RWPE2 (cell line): Measurements from ENCODE around the gene HMCN2.

Experiments used
- ATAC-seq: fragments of 200-7000 bp; cut with Tn5 transposase; 3 replicates; pipeline ENCODE4 v1.9.1; 2021; ENCODE audit warnings: low read depth
- DNase-seq: peaks from one replicate; pipeline ENCODE4 v3.0.0-alpha.2; 2020; ENCODE audit warnings: low spot score
- H3K27ac ChIP-seq: fragments of 450-650 bp; 2 replicates; pipeline ENCODE4 v1.5.1; 2017; ENCODE audit warnings: mild to moderate bottlenecking; ENCODE audit not compliant: poor library complexity, severe bottlenecking
- H3K27me3 ChIP-seq: fragments of 250-450 bp; sonication (Bioruptor Pico); 2 replicates; pipeline ENCODE4 v1.5.1; 2021; ENCODE audit warnings: mild to moderate bottlenecking, moderate library complexity; ENCODE audit not compliant: insufficient read depth, poor library complexity, severe bottlenecking
- H3K36me3 ChIP-seq: fragments of 250-450 bp; sonication (Bioruptor Pico); 2 replicates; pipeline ENCODE4 v1.5.1; 2020; ENCODE audit warnings: low read depth, mild to moderate bottlenecking, moderate library complexity
- H3K4me1 ChIP-seq: fragments of 250-450 bp; sonication (Bioruptor Pico); 2 replicates; pipeline ENCODE4 v1.5.1; 2021; ENCODE audit warnings: mild to moderate bottlenecking, moderate library complexity; ENCODE audit not compliant: insufficient read depth, poor library complexity, severe bottlenecking
- H3K4me3 ChIP-seq: fragments of 250-450 bp; sonication (Bioruptor Pico); 2 replicates; pipeline ENCODE4 v1.5.1; 2021; ENCODE audit warnings: mild to moderate bottlenecking, moderate library complexity; ENCODE audit not compliant: severe bottlenecking
- H3K9me3 ChIP-seq: fragments of 250-450 bp; sonication (Bioruptor Pico); 2 replicates; pipeline ENCODE4 v1.5.1; 2021; ENCODE audit warnings: mild to moderate bottlenecking, moderate library complexity; ENCODE audit not compliant: severe bottlenecking
- TF ChIP-seq, protein P1 (sequence below): fragments of 450-650 bp; IDR thresholded peaks from one replicate; pipeline ENCODE4 v1.5.1; 2017; ENCODE audit warnings: mild to moderate bottlenecking, moderate library complexity; ENCODE audit not compliant: poor library complexity, severe bottlenecking

The HMCN2 gene

DNA sequence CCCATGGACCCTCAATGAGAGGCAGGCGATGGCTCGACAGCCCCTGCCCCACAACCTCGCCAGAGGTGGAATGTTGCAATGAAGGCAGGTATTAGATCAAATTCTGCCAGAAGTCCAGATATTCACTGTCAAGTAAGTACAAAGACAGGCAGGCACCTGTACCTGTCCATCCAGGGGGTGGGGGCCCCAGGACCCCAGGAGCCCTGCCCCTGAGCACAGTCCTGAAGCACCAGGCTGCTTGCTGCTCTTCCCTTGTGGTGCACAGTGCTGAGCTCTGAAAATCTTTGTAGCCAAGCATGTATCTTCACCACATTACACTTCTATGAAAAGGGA, 26.2 kb upstream of the HMCN2 start:
- no peaks in the 10 kb centered on the region for H3K9me3 ChIP-seq
- ATAC-seq (no peak), DNase-seq (no peak)
- H3K4me1 ChIP-seq: no peaks in the 10 kb centered on the region
- no peaks in the 10 kb centered on the region for H3K27me3 ChIP-seq
- TF ChIP-seq, protein P1, sequence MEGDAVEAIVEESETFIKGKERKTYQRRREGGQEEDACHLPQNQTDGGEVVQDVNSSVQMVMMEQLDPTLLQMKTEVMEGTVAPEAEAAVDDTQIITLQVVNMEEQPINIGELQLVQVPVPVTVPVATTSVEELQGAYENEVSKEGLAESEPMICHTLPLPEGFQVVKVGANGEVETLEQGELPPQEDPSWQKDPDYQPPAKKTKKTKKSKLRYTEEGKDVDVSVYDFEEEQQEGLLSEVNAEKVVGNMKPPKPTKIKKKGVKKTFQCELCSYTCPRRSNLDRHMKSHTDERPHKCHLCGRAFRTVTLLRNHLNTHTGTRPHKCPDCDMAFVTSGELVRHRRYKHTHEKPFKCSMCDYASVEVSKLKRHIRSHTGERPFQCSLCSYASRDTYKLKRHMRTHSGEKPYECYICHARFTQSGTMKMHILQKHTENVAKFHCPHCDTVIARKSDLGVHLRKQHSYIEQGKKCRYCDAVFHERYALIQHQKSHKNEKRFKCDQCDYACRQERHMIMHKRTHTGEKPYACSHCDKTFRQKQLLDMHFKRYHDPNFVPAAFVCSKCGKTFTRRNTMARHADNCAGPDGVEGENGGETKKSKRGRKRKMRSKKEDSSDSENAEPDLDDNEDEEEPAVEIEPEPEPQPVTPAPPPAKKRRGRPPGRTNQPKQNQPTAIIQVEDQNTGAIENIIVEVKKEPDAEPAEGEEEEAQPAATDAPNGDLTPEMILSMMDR: no peak
- no peak overlapping the region for H3K4me3 ChIP-seq
- no peaks in the 10 kb centered on the region for H3K36me3 ChIP-seq
- no peak overlapping the region for H3K27ac ChIP-seq

DNA sequence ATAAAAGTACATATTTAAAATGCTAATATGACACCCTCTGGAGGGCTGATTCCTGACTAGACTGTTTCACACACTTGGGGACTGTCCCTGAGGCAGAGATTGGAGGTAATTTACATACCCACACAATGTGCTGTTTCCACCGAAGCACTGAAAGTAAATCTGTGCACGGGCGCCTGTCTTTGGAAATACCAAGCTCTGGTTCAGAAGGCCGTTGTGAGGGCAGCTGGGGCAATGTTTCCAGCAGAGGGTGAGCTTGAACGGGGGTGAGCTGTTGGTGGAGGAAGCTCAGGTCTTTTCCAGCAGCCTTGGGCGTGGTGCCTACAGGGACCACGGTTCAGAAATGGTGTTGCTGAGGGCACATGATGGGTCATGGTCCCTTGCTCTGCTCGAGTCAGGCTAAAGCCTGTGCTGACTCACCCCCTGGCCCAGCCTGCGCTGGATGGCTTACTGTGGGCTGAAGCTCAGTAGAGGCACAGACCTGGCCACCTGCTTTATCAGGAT, 25.8 kb upstream of the HMCN2 start:
- no peak overlapping the region for H3K27ac ChIP-seq
- ATAC-seq (peak; percentile 20; the same call in 1 of the 3 replicates), DNase-seq (no peak)
- H3K9me3 ChIP-seq: no peaks in the 10 kb centered on the region
- TF ChIP-seq, protein P1: no peak
- no peaks in the 10 kb centered on the region for H3K4me1 ChIP-seq
- no peaks in the 10 kb centered on the region for H3K27me3 ChIP-seq
- H3K36me3 ChIP-seq: no peaks in the 10 kb centered on the region
- no peak overlapping the region for H3K4me3 ChIP-seq

DNA sequence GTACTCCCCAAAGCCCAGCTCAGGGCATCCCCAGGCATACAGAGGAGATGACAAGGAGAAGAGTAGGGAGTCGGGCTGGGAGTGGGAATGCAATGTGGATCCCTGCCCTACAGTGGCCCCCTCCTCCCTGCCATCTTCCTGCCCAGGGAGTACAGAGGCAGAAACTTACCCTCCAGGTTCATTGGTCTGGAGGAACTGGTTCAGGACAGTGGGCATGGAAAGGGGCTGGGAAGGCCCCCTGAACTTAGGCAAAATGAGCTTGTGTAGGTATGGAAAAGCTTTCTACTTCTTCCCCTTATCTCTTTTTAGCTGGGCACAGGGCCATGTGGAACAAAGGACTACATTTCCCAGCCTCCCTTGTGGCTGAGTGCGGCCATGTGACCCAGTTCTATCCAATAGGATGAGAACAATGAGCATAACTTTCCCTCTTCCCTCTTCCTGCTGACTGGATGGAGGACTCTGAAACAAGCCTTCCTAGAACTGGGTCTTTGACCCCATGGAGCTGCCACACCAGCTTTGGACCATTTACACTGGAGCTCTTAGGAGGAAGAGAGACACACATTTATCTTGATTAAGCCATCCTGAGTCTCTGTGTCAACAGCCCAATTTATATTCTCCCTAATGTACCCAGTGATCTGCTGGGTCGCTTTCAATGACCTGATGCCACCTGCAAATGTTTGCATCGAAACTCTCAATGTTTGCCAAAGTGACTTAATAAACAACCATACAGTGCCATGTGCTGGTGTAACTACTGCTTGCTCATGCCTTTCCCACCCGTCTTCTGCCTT, 25.0 kb upstream of the HMCN2 start:
- peak; percentile 75 for ATAC-seq

DNA sequence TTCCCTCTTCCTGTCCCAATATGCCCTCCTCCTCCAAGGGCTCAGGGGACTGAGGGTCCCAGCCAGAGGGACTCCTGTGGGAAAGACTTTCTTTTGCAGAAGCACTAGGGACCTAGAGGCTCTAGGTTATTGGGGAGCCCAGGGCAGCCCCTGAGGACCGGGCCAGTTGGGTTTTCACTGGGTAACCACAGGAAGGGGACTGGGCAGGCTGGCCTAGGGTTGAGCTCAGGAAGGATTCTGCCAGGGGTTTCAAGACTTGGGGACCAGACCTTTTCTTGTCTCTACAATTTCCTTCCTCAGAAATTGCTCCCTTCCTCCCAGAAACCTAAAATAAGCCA, 24.4 kb upstream of the HMCN2 start:
- DNase-seq: no peak
- Histone ChIP-seq H3K4me1 (no peaks in the 10 kb centered on the region), H3K4me3 (no peak overlapping the region), H3K36me3 (no peaks in the 10 kb centered on the region), H3K9me3 (no peaks in the 10 kb centered on the region), H3K27ac (no peak overlapping the region), H3K27me3 (no peaks in the 10 kb centered on the region)
- TF ChIP-seq, protein P1: no peak
- no peak for ATAC-seq

More for the DNA sequence above, 25.0 kb upstream of the HMCN2 start:
- TF ChIP-seq, protein P1: no peak
- H3K27me3 ChIP-seq: no peaks in the 10 kb centered on the region
- no peaks in the 10 kb centered on the region for H3K36me3 ChIP-seq
- no peaks in the 10 kb centered on the region for H3K9me3 ChIP-seq
- DNase-seq: no peak
- H3K27ac ChIP-seq: no peak overlapping the region
- no peaks in the 10 kb centered on the region for H3K4me1 ChIP-seq
- H3K4me3 ChIP-seq: no peak overlapping the region
